Activated gamma-delta T cell treated with anti-CD3 and anti-CD28 coated beads, Interleukin-2, amount 50 U/mL, for 16 hours (primary cell): ENCODE results near the gene AGPAT3.

Source experiments
- DNase-seq: peaks from one replicate; pipeline ENCODE4 v3.0.0-alpha.2; 2020; ENCODE audit warnings: low read depth

Gene AGPAT3

DNA sequence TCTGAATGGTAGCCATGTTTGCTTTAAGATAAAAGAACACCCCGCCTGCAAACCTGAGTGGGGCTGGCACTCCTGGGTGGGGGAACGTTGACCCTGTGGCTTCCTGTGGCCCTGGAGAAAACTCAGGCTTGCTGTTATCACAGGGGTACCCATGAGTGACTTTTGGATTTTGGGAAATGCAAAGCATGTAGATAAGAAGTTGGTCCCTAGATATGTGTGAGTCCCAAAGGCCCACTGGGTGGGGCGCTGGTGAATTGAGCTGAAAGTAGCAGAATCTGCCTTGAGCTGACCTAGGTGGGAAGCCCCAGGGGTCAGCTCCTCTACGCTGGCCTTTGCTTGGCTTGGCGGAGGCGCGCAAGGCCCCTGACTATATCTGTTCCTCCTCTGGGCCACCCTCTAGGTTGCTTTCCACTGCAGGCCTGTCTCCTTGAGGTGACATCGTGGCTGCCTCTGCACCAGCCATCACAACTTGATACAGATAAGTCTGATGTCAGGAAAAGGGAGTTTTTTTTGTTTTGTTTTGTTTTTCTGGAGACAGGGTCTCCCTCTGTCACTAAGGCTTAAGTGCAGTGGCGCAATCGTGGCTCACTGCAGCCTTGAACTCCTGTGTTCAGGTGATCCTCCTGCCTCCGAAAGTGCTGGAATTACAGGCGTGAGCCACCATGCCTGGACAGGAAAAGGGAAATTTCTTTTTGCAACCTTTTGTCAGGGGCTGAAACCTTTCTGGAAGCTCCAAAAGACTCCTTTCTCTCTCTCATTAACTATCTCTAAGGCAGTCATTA, 72.2 kb downstream of the AGPAT3 start:
- DNase-seq, result no peak

- DNase-seq, result no peak
These were observed 72.9 kb downstream of the AGPAT3 start for GRCh38 chr21:43937891-43938309.

DNA sequence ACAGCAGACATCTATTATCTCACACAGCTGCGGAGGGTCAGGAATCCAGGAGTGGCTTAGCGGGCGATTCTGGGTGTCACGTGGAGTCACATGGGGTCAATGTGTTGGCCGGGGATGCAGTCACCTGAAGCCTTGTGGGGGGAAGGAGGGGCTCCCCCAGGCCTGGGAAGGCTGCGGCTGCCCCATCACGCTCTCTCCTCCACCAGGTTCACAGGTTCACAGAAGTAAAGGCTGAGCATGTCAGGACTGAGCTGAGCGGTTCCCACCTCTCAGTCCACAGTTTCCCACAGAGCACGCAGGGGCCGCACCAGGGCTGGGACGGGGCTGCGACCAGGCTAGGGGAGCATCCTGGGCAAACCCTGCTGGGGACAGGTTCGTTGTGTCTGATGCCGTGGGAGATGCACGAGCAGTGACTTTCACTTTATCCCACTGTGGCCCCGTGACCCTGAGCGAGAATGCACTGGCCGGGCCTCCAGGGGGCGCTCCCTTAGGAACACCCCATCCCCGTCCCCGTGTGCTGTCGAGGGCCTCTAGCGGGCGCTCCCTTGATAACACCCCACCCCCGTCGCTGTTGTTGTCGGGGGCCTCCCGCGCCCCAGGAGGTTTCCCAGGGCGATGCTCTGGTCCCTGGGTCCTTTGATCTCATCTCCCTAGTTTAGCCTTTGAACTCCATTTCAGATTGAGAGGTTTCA, 73.9 kb downstream of the AGPAT3 start:
- DNase-seq, result peak; percentile 86

DNA sequence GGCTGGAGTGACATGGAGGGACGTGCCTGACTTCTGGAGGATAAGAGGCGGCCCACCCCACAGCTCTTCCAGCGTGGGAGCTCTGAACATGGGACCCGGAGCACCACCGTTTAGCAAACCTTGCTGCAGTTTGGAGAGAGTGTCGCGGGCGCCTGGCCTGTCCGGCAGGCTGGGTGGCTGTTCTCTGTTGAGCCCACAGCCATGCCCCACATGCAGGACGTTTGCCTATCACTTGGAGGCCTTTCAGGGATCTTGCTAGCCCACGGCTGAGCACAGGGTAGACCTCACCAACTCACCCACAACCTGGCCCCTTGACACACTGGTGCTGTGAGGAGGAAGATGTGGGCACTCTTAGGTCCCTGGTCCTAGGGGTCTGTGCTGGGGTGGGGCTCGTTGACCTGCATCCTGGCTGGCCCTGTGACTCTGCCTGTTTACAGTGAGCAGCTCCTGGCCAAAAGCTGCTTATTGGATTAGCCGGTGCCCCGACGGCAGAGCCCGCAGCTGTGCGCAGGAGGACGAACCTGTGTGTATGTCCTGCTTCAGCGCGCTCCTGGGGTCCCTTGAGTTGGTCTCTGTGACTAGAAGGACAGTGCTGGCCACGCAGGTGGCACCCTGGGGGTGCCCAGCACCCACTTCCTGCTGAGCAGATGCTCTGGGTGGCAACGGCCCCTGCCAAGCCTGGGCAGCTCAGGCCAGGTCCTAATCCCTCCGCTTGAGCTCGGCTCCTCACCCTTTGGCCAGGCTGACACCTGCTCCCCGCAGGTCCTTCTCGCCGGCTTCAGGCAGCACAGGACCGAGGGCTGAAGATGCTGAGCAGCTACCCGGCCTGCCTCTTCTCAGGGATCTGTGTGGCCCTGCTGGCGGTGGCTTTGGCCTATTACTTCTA, 74.7 kb downstream of the AGPAT3 start:
- no peak for DNase-seq

DNA sequence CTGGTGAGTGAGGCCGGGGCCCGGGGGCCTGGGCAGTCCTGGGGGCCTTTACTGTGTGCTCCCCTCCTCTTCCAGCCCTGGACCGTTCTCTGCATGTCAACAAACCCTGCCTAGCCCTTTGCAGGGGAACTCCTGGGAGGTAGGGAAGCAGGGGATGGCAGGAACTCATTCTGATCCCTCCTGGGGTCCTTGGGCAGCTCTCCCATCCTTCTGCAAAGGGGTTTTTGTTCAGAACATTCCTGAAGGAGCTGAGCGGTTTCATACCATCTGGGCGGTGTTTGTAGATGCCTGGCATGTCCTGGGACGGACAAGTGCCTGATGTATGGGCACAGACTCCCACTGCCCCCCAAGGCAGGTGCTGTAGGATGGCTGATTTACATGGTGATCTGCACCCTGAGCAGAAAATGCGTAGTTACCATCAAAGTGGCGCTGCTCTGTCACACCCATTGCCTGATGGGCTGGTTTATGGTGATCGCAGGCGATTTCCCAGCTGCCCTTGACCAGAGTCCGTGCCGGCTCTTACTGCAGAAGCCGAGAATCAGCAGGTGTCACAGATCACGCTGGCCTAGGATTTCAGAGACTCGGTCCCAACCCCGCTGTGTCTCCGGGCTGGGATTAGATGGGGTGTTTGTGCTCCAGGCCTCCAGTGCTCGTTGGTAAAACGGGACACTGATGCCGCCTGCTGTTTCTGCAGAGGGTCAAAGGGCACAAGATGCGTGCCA, 75.5 kb downstream of the AGPAT3 start:
- DNase-seq, result no peak

DNA sequence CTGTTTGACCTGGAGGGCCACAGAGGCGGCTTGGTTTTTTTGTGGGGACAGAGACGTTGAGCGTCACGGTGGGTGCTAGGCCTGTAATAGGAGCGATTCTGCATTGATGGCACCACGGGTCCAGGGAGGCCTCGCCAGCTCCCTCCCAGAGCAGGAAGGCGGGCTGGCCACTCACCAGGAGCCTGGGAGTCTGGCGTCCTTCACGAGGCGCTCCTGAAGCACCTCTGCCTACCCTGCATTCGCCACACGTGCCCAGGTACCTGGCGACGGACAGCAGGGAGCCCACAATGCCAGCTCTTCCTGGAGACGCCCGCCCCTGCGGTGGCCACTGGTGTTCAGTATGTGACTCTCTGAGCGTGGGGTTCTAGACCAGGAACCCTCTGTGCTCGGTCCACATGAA, 77.2 kb downstream of the AGPAT3 start:
- DNase-seq, result no peak

DNA sequence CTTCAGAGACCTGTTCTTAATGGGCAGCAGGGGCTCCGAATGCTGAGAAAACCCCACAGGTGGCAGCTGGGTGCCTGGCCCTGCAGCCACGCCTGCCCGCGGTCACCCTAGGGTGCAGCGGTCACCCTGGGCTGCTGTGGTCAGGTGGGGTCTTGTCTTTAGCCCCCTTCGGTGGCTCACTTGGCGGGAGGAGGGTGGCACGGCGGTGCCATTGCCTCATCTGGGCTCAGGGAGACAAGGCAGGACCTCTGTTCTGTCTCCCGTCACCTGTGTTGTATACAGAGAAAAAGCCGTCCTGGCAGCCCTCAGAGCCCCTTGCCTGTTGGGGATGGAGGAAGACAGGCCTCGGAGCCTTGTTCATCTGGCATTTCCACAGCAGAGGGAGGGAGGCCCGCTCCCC, 77.6 kb downstream of the AGPAT3 start:
- DNase-seq, result no peak

DNA sequence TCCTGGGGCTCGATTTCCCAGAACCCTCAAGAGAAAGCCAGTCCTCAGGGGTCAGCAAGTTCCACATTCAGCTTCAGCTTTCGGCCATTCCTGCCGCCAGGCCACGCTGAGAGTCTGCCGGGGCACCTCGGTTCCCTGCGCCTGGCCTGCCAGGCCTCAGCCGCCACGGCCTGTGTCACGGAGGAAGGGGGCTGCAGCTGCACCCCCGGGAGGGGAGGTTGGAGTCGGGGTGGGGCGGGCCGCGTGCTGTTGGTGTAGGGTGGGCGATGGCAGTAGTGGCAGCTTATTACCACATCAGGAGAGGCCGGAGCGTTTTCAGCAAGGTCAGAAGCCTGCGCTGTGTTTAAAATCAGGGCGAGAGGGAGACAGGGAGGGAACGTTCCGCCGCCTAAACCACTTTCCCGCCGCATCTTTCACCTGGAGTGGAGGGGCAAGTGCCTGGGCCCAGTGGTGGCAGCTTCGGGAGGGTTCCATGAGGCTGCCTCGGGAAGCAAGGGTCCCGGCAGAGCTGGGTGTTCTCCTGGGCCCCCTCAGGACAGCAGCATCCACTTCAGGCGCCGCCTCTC, 78.6 kb downstream of the AGPAT3 start:
- DNase-seq, result no peak

DNA sequence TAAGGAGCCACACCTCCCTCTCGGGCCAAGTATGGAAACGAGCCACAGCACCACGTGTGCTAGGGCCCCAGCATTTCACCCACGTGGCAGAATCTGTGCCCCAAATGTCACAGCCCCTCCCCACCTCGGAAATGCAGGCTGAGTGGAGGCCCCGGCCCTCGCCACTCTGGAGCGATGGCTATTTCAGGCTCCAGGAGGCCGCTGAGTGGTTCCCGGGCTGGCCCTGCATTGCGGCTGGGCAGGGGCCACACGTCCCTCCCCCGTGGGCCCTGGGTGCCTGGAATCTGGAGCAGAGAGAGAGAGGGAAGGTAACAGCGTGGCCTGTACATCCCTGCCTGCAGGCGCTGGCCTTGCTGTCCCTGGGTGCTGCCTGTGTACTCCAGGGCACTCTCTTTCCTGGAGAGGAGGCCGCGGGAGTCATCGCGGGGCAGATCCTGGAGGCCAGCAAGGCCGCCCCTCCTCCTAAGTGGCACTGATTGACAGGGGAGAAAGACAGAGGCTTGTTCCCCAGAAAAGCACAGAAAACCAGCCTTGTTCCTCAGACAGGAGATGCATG, 79.1 kb downstream of the AGPAT3 start:
- no peak for DNase-seq

GRCh38 chr21:43944757-43945156, 79.7 kb downstream of the AGPAT3 start:
- no peak for DNase-seq

DNA sequence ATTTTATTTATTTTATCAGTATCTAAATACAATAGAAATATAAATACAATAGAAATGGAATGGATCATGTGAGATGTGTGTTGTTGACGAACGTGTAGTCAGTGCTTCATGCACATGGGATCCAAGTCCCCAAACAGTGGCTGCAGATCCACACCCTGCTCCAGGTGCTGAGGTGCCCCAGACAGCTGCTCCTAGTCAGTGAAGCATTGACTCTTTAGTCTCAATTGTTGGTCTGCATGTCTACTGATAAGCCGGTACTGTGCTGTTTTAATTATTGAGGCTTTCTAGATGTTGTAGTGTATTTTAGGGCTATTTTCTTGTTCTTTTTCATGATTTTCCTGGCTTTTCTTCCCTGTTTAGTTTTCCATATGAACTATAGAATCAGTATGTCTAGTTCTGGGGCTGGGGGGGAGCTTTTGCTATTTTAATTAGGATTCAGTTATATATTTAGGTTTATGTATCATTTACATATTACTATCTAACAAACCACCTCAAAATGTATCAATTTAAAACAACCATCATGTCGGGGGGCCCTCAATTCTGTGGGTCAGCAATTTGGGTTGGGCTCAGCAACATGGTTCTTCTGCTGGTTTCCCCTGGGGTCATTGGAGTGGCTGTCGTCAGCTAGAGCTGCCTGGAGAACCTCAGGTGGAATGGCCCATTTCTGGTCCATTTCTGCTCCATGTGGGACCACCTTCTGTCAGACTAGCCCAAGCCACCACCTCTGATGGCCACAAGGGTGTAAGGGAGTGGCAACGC, 83.9 kb downstream of the AGPAT3 start:
- DNase-seq, result no peak

GRCh38 chr21:43949499-43950208, 84.6 kb downstream of the AGPAT3 start:
- no peak for DNase-seq

GRCh38 chr21:43950481-43950880, 85.5 kb downstream of the AGPAT3 start:
- no peak for DNase-seq

DNA sequence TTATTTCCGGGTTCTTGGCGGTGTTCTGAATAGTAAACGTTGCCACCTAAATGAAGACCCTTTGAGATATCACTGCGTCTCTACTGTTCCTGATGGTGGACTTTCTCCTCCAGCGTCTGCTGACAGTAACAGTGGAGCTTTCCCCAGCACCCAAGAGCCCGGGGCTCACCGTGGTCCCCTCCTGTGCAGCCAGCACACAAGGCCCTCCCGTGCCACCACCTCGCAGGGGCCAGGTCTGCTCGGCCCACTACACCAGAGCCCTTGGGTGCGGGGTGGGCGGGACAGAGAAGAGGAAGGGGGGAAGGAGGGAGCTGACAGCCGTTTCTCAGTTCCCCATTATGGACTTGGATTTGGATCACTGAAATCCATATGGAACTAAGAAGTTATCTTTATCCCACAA, 85.9 kb downstream of the AGPAT3 start:
- DNase-seq, result no peak

- DNase-seq, result no peak
These were observed 87.1 kb downstream of the AGPAT3 start for GRCh38 chr21:43951911-43952703.

GRCh38 chr21:43953021-43953420, 88.0 kb downstream of the AGPAT3 start:
- no peak for DNase-seq

GRCh38 chr21:43954042-43954441, 89.0 kb downstream of the AGPAT3 start:
- no peak for DNase-seq

- no peak for DNase-seq
These were observed 89.9 kb downstream of the AGPAT3 start for GRCh38 chr21:43954896-43955295.

DNA sequence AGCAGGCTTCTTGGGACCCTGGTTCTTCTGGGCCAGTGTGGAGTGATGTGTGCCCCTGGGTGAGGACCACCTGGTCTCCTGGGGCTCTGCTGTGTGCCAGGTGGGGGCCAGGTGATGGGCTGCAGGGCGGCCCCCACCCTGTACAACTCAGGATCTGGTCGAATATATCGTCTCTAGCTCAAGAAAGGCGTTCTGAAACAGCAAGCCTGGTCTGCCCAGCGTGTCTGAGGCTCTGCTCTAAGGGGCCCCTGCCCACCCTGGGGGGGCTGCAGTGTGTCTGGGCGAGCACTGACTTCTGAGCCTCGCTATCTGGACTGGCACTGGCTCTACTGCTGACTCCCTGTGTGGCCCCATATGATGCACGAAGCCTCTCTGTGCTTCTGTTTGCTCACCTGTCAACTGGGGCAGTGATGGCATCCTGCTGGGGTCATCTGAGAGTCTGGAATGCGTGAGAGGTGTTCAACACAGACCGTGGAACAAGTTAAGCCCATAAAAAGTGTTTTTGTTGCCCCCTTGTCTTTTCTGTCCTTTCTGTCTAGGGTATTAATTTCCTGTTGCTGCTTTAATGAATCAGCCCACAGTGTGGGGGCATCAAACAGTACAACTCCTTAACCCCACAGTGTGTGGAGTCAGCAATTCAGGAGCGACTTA, 91.1 kb downstream of the AGPAT3 start:
- DNase-seq, result no peak
